Smooth muscle cell (in vitro differentiated cells): ENCODE results near the gene CDC42BPG. TPM values are rescaled to one million over a fixed set of nuclear protein-coding genes. Genes with fewer than 3 reads are reported as not detected.
A peak's percentile ranks its signal among the peaks of the same experiment; 100 is the strongest.

ENCODE experiments used
- DNase-seq: peaks from one replicate; lab custom pipeline; 2025; ENCODE audit not compliant: unreplicated experiment; lab: John Stamatoyannopoulos, UW
- H2AFZ ChIP-seq: fragments of 200-600 bp; sonication (generic); 2 replicates; pipeline ENCODE4 v1.6.0; 2016; ENCODE audit warnings: antibody characterized with exemption, low read depth, mild to moderate bottlenecking
- H3F3A ChIP-seq: fragments of 200-600 bp; sonication (generic); 2 replicates; pipeline ENCODE4 v1.6.0; 2017; ENCODE audit warnings: antibody characterized with exemption, low read depth
- H3K27ac ChIP-seq: fragments of 200-600 bp; sonication (generic); 2 replicates; pipeline ENCODE4 v1.5.1; 2016; ENCODE audit warnings: low read depth, mild to moderate bottlenecking
- H3K27me3 ChIP-seq: fragments of 200-600 bp; sonication (generic); 2 replicates; pipeline ENCODE4 v1.6.1; 2016; ENCODE audit warnings: low read depth, mild to moderate bottlenecking
- H3K36me3 ChIP-seq: fragments of 200-600 bp; sonication (generic); 2 replicates; pipeline ENCODE4 v1.5.1; 2016; ENCODE audit warnings: low read depth
- H3K4me1 ChIP-seq: fragments of 200-600 bp; sonication (generic); 2 replicates; pipeline ENCODE4 v1.5.1; 2016; ENCODE audit warnings: low read depth
- H3K4me2 ChIP-seq: fragments of 200-600 bp; sonication (generic); 2 replicates; pipeline ENCODE4 v1.6.0; 2016; ENCODE audit warnings: mild to moderate bottlenecking
- H3K4me3 ChIP-seq: fragments of 200-600 bp; sonication (generic); 2 replicates; pipeline ENCODE4 v1.5.1; 2016; ENCODE audit warnings: mild to moderate bottlenecking
- H3K79me2 ChIP-seq: fragments of 200-600 bp; sonication (generic); 2 replicates; pipeline ENCODE4 v1.6.0; 2016; ENCODE audit warnings: low read depth, mild to moderate bottlenecking
- H3K9ac ChIP-seq: fragments of 200-600 bp; sonication (generic); 2 replicates; pipeline ENCODE4 v1.6.0; 2016; ENCODE audit warnings: low read depth
- H3K9me3 ChIP-seq: fragments of 200-600 bp; sonication (generic); replicated peaks from 2 replicates; pipeline ENCODE4 v1.5.1; 2016; ENCODE audit warnings: low read depth
- H4K20me1 ChIP-seq: fragments of 200-600 bp; sonication (generic); 2 replicates; pipeline ENCODE4 v1.6.0; 2016; ENCODE audit warnings: low read depth
- WGBS: methylation state at CpG from one replicate; pipeline ENCODE4 v1.1.7; 2016; ENCODE audit warnings: low lambda C conversion rate; 5-methylcytosine and 5-hydroxymethylcytosine counted together
- polyA plus RNA-seq: library from polyadenylated mRNA; unstranded; fragments of >200 nt; fragmentation: Nextera tagmentation; extraction: Ambion mirVana; gene quantifications from 2 replicates; pipeline ENCODE4 v1.2.1, GENCODE V29; 2016
- total RNA-seq: library from RNA; depleted of rRNA; stranded (reverse); fragments of >200 nt; gene quantifications from 2 replicates; pipeline ENCODE4 v1.2.3, GENCODE V29; 2014
- TF ChIP-seq, protein P1 (sequence below): fragments of 200-600 bp; sonication (generic); IDR thresholded peaks from 2 replicates; pipeline ENCODE4 v1.5.1; 2017; ENCODE audit warnings: borderline replicate concordance, mild to moderate bottlenecking, antibody characterized with exemption; ENCODE audit not compliant: insufficient read depth, poor library complexity, severe bottlenecking

Gene CDC42BPG
- total and polyA plus RNA-seq, 2 experiments from 2014 or later = 1.7 to 4.7 TPM

DNA sequence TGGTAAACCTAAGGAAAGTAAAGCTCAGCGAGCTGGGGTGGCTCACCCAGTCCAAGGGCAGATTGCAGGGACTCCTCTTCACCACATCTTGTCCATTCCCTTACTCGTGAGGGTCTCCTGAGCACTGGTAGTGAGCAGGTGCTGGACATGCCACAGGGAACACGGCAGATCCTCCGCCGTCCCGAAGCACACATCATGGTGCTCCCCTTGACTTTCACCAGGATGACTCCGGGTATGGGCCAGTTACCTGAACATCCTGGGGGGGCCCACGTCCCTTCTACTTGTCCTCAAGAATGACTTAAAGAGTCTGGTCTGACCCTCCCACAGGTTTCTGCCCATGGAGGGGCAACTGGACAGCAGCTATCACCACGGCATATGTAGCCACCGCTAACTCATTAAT, 58.1 kb downstream of the CDC42BPG start:
- Histone ChIP-seq H4K20me1 (no peaks in the 10 kb centered on the region), H3K9me3 (no peaks in the 10 kb centered on the region), H3K4me1 (no peaks in the 10 kb centered on the region), H3K36me3 (no peaks in the 10 kb centered on the region), H3K4me2 (no peak overlapping the region), H3F3A (no peaks in the 10 kb centered on the region), H3K4me3 (no peak overlapping the region), H3K9ac (no peak overlapping the region), H3K27ac (no peak overlapping the region), H2AFZ (no peak overlapping the region), H3K79me2 (no peaks in the 10 kb centered on the region), H3K27me3 (no peaks in the 10 kb centered on the region)
- 92% methylated on average over 10 of the region's 10 CpGs for WGBS
- no peak for DNase-seq
- TF ChIP-seq, protein P1, sequence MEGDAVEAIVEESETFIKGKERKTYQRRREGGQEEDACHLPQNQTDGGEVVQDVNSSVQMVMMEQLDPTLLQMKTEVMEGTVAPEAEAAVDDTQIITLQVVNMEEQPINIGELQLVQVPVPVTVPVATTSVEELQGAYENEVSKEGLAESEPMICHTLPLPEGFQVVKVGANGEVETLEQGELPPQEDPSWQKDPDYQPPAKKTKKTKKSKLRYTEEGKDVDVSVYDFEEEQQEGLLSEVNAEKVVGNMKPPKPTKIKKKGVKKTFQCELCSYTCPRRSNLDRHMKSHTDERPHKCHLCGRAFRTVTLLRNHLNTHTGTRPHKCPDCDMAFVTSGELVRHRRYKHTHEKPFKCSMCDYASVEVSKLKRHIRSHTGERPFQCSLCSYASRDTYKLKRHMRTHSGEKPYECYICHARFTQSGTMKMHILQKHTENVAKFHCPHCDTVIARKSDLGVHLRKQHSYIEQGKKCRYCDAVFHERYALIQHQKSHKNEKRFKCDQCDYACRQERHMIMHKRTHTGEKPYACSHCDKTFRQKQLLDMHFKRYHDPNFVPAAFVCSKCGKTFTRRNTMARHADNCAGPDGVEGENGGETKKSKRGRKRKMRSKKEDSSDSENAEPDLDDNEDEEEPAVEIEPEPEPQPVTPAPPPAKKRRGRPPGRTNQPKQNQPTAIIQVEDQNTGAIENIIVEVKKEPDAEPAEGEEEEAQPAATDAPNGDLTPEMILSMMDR = no peak

DNA sequence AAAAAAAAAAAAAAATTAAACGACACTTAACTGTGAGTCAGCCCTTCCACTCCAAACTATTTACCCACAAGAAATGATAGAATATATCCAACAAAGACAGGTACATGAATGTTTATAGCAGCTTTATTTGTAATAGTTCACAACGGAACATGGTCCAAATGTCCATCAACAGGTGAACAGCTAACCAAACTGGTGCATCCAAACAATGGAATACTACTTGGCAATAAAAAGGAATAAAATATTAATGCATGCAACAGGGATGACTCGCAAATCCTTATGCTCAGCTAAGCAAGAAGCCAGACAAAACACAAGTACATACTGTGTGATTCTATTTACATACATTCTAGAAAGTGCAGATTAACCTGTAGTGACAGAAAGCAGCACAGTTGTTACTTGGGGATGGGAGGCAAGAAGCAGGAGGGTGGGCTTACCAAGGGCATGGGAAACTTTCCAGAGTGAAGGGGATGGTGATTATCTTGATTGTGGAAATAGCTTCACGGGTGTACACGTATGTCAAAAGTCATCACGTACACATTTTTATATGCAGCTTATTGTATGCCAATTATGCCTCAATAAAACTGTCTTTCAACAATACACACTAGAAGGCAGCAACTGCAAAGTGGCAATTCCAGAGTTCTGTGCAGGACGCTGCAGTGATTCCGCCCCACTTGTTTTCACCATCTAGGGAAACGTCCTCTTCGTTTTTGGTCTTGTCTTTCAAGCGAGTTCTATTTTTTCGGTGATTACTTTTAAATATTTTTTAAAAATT, 59.5 kb downstream of the CDC42BPG start:
- no peak overlapping the region for H3K4me2 ChIP-seq
- no peaks in the 10 kb centered on the region for H3K79me2 ChIP-seq
- no peak overlapping the region for H3K4me3 ChIP-seq
- no peak overlapping the region for H2AFZ ChIP-seq
- no peak for DNase-seq
- TF ChIP-seq, protein P1 = no peak
- H4K20me1 ChIP-seq = no peaks in the 10 kb centered on the region
- no peak overlapping the region for H3K9ac ChIP-seq
- no peaks in the 10 kb centered on the region for H3K9me3 ChIP-seq
- no peak overlapping the region for H3K27ac ChIP-seq
- no peaks in the 10 kb centered on the region for H3F3A ChIP-seq
- no peaks in the 10 kb centered on the region for H3K4me1 ChIP-seq
- WGBS = 92% methylated on average over 12 of the region's 12 CpGs
- no peaks in the 10 kb centered on the region for H3K27me3 ChIP-seq
- H3K36me3 ChIP-seq = no peaks in the 10 kb centered on the region

DNA sequence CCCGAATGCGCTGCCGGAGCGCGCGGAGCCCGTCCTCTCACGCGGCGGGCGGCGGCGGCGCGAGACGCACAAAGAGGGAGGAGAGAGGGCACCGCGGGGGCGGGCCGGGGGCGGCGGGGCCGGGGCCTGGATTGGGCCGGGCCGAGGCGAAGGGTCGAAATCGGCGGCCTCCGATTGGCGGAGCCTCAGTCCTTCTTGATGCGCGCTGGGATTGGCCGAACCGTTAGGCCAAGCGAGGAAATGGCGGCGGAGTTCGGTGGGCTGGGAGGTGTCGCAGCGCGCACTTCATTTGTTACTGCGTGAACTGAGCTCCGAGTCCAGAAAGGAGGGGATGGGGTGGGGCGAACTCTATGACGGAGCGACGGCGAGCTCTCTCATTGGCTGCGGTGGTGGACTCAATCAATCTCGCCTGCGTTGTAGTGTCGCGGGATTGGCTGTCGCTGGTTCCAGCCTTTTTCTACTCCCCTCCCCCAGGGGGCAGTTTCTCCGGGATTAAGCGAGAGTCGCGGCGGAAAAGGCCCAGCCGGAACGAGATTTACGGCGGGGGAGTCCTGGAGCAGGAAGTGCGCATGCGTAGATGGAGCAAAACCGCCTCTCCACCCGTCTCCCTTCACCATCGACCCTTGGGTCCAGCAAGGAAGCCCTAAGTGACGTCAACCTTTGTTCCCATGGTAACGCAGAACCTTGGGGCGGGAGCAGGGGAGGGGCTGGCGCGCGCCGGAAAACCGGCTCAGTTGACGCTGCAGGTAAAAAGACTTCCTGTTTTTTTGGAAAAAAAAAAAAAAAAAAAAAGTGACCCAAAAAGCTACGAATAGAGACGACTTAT, 65.8 kb downstream of the CDC42BPG start, which contains the start of gene SF1:
Gene SF1 (minus strand): TSS at position 70 of the 826 bp plus-strand sequence. CDS start 150 bp downstream, outside the sequence.
- peak; percentile 95 for DNase-seq
- Histone ChIP-seq H3K27me3 (no peaks in the 10 kb centered on the region), H4K20me1 (peaks cover 39% of the 10 kb centered on the region)

More for the DNA sequence above, 65.8 kb downstream of the CDC42BPG start, which contains the start of gene SF1:
- peak within 1 kb of the TSS; percentile 93 for H3K9ac ChIP-seq
- peak within 1 kb of the TSS; percentile 96 for H3K27ac ChIP-seq
- WGBS = under 1% methylated on average over 70 of the region's 80 CpGs
- peak within 1 kb of the TSS; percentile 85 for H2AFZ ChIP-seq
- H3K36me3 ChIP-seq = peaks cover 16% of the 10 kb centered on the region
- peaks cover 25% of the 10 kb centered on the region for H3F3A ChIP-seq
- peak within 1 kb of the TSS; percentile 96 for H3K4me3 ChIP-seq
- H3K9me3 ChIP-seq = no peaks in the 10 kb centered on the region
- peaks cover 39% of the 10 kb centered on the region for H3K79me2 ChIP-seq
- TF ChIP-seq, protein P1 = no peak
- peaks cover 20% of the 10 kb centered on the region for H3K4me1 ChIP-seq
- peak within 1 kb of the TSS; percentile 99 for H3K4me2 ChIP-seq
